HG03565 (cell line): ENCODE data around the gene PTH1R.

Source experiments
- ATAC-seq: cut with Tn5 transposase; IDR thresholded peaks from one replicate; pipeline ENCODE4 v1.9.1; 2021; ENCODE audit warnings: mild to moderate bottlenecking, moderate library complexity; ENCODE audit not compliant: unreplicated experiment

PTH1R gene

DNA sequence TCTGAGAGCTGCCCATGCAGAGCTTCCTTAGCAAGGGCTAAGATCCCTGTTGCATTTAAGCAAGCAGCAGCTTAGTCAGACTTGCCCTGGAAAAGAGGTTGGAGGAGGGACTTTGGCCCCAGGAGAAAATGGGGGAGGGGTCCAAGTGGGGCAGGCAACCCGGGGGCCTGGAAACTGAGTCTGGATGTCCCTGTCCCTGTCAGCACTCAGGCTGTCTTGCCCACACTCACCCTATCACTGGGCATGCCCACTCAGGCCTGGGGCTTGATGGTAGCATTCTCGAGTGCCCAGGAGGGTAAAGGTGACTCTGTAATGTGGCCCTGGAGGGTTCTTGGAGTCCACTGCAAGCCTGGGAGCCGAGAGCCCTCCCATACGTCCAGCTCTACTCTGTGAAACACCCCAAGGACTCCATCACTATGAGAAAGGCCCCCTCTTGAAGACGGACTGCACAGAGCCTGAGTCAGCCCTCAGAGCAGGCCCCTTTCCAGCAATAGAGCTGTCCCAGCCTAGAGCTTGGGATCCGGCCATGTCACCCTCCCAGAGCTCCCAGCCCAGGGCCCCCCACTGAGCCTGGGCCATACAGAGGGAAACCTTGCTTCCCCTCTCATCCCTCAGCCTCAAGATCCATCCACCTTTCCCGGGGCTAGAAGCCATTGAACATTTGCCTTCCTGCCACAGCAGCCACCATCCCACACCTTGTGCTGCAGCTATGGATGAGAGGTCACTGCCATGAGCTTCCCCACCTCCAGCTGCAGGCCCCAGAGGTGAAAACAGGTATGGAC, 27.6 kb upstream of the PTH1R start:
- no peak for ATAC-seq

DNA sequence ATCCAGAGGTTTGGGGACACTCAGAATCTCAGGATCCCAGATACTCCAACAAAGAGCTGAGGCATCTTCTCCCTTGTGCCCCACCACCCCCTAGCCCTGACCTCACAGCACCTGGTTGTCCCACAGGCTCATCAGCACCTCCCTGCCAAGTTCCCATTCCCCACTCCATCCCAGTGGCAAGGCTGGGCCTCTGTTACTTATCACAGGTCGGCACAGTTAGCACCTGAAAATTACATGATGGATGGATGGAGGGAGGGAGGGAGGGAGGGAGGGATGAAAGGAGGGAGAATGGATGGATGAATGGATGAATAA, 27.1 kb upstream of the PTH1R start:
- ATAC-seq = no peak

DNA sequence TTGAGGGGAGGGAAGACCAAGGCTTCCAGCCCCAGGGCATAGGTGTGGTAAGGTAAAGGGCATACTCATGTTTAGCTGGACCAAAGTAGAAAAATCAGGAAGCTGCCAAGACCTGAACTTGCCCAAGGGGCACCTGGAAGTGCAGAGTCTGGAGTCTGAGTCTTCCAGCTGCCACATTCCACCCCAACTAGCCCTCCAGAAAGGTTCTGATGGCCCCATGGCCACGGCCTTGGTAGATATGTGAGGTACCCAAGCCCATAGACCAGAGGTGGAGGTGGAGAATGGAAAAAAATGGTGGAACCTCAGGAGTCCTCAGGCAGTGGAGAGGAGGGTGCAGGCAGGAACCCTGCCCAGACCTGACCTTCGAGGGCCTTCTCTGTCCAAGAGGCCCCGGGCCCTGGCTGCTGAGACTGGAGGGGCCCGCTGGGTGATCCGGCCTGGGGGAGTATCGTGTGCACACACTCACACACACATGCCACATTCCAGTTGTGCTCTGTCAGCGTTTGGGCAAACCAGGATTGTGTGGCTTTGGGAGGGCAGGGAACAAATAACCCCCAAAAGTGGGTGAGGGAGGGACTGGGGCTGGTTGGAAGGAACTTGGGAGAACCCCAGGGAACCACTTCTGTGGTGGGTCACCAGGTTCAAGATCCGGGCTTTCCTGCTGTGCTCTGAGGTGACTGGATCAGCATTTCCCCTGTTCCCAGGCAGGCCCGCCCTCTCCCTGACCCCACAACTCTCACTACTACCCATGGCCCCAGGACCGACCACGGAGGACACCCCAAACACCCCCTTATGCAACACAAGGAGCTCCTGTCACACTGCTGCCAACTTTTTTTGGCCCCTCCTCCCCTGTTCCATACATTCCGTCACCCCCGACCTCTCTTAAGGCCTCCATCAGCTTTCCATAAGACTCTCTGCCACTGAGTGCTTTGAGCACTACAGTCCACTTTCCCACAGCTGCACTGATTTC, 25.9 kb upstream of the PTH1R start:
- ATAC-seq = no peak

DNA sequence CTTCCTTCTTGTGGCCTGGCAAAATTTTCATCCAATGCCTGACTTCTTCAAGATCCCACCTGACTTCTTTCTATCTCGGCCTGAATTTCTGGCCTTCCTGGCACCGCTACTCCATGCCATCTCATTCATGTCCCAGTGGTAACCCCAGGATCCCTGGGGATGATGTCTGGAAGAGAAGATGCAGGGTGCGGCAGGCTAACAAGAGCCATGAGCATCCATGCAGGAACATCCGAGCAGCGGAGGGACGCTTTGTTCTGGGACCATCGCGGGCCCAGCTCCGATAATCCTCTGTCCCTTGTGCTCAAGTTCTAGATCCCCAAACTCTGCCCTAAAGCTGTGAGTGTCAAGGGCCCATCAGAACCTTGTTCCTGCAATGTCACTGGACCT, 25.2 kb upstream of the PTH1R start:
- ATAC-seq = no peak

GRCh38 chr3:46852839-46853355, 24.6 kb upstream of the PTH1R start:
- ATAC-seq = no peak

DNA sequence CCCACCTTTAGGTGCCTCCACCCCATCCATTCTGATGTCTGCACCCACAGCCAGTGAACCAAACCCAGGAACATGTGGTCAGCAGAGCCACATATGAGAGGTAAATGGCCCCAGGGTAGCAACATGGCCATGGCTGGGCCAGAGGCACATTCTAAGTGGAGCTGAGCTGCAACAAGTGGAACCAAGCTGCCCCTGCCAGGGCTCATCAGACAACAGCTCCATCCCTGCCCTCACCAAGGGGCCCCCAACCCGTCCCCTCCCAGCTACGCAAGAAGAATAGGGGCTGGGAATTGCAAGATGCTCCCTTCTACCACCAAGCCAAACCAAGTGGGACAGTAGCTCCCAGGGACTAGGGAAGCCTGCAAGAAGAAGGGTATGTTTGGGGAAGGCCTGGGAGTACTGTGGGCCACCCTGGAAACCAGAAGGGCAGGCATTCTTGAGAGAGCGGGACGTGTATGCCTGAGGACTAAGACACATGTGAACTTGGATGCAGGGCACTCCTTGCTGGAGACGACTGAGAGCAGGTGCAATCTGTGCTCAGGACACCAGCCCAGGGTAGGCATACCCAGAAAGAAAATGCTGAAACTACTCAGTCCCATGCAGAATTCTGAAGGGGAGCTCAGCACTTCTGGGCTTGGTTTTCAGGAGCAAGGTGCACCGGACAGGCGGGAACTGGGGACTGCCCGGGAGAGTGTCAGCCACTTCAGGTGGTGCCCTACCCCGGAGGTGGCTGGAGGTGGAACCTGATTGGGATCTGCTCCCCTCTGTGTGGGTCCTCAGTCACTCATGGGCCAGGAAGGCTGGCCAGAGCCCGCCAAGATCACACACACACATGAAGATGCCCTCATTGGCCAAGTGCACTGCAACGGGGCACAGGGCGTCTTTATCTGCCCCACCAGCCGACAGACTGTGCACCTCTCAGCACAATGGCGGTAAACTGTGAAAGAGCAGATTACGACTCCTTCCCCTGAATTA, 23.8 kb upstream of the PTH1R start:
- ATAC-seq = no peak

DNA sequence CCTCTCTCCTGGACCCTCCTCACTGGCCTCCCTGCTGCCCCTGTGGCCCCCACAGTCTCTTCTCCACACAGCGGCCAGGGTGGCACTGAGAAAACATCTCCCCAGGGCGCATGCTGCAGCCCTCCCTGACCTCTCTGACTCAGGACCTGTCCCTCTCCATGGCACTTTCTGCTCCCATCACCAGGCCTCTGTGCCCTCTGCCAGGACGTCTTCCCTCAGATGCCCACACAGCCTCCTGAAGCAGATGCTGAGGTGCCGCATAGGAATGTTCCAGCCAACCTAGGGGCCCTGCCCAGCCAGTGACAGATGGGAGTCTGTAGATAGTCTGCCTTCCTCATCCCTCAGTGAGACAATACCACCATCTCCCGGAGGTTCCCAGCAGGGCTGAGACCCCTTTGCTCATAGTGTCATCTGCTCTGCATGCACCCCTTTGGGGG, 22.9 kb upstream of the PTH1R start:
- ATAC-seq = no peak

- no peak for ATAC-seq
Observed at GRCh38 chr3:46856576-46857471, 20.7 kb upstream of the PTH1R start.

- ATAC-seq = no peak
Observed at GRCh38 chr3:46857485-46858341, 19.8 kb upstream of the PTH1R start.

DNA sequence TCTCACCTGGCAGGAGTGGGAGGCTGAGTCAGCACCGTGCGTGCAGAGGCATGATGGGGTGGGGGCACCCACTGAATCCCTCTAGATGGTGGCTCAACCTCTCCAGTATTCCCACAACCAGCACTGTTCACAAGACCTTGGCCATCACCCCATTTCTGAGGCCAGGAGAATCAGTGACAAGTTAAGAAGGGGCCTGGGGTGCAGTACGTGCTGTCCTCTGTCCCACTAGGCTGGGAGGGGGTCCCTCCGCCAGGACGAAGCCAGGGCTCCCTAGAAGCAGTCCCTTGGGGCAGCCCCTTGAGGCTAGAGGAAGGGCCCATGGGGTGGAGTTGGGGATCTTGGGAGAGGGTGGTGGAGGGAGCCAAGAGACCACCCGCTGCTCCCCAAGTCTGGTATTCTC, 19.1 kb upstream of the PTH1R start:
- no peak for ATAC-seq

- no peak for ATAC-seq
Observed at GRCh38 chr3:46859001-46859710, 18.4 kb upstream of the PTH1R start.

GRCh38 chr3:46860017-46860809, 17.3 kb upstream of the PTH1R start:
- ATAC-seq = no peak

GRCh38 chr3:46860810-46861604, 16.5 kb upstream of the PTH1R start:
- no peak for ATAC-seq

DNA sequence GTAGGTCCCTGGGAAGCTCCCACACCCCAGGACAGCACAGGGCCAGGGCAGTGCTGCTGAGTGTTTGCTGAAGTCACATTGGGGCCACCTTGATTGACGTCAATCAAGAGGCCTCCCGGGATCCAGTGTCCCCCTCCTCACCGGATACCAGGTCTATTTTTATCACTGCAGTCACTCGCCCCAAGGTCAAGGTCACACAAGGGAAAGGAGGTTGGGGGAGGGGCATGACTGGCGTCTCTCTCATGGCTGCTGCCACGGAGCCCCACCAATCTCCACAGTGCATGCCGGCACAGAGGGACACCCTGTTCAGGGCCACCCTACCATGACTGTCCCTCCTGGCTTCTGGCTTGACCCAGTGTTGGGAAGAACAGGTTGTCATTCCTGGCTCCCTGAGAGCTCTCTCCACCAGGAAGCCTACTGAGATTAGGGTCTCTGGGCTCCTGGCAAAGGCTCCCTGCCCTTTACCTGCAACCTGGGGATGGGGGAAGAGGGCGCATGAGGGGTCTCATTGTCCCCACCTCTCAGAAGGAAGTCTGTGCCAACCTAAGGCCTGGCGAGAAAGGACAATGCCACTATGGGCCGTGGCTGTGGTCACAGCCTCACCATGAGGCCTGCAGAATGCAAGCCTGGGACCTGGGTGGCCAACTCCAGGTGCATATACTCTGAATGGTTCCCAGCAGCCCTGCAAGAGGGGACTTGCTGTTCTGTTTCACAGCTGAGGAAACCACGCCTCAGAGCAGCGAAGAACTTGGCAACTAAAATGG, 15.7 kb upstream of the PTH1R start:
- ATAC-seq = no peak

- no peak for ATAC-seq
Observed at GRCh38 chr3:46862369-46863025, 15.0 kb upstream of the PTH1R start.
